ENCODE measurements around the gene VAV3.

Gene VAV3

DNA sequence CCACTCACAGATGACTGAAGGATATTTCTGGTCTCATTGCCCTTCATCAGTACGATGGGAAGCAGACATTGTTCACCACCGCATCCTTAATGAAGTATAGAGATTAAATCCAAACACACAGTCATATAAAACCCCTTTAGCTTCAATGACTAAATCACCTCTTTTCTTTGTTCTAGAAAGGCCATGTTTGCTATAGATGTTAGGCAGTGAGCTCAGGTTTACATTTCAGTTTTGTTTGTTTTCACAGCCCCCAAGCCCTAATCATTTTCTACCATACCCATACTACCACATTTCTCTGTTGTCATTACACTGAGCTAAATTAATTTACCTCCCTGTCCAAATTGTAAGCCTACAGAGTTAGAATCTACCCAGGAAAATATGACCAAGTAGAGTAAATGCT lies 439.0 kb downstream of the VAV3 start:
- DNase-seq (ENCODE audit: extremely low read depth, low read depth), result no peak
- TF ChIP-seq, protein P1, sequence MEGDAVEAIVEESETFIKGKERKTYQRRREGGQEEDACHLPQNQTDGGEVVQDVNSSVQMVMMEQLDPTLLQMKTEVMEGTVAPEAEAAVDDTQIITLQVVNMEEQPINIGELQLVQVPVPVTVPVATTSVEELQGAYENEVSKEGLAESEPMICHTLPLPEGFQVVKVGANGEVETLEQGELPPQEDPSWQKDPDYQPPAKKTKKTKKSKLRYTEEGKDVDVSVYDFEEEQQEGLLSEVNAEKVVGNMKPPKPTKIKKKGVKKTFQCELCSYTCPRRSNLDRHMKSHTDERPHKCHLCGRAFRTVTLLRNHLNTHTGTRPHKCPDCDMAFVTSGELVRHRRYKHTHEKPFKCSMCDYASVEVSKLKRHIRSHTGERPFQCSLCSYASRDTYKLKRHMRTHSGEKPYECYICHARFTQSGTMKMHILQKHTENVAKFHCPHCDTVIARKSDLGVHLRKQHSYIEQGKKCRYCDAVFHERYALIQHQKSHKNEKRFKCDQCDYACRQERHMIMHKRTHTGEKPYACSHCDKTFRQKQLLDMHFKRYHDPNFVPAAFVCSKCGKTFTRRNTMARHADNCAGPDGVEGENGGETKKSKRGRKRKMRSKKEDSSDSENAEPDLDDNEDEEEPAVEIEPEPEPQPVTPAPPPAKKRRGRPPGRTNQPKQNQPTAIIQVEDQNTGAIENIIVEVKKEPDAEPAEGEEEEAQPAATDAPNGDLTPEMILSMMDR (IDR thresholded peaks at IDR 0.05; ENCODE audit: low read depth, low read length), result no peak

DNA sequence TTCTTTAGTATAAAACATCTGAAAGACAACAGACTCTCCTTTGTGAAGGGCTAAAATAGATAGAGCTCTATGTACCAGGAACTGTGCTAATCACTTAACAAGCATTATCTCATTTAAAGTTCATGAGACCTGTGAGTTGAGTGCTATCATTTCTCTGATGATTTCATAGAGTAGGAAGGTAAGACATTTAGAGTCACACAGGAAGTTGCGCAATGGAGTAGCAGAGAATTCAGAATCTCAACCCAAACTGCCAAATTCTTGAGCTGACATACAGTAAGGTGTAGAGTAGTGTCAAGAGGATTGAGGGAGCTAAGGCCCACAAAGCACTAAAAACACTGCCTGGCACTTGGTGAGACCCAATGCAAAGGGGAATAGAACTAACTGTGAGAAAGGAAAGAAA lies 439.8 kb downstream of the VAV3 start:
- no peak for DNase-seq (ENCODE audit: extremely low read depth, low read depth)
- TF ChIP-seq, protein P1 (IDR thresholded peaks at IDR 0.05; ENCODE audit: low read depth, low read length), result no peak

DNA sequence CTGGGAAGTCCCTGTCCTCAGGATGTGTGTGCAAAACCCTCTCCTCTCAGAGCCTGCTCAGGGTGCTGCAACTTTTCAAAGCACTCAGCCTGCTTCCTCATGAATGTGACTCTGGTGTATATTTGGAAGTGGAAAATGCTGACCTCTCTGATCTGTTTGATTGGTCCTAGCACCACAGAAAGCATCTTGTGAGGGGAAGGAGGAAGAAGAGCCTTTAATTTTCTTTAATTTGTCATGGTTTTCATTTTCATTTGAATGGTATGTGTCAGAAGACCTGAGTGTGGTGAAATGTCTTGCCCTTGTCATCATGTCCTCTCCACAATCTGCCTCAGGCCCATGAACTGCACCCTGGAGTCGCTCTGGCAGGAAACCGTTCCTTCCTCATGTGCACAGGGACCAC lies 440.7 kb downstream of the VAV3 start:
- TF ChIP-seq, protein P1 (IDR thresholded peaks at IDR 0.05; ENCODE audit: low read depth, low read length), result no peak
- no peak for DNase-seq (ENCODE audit: extremely low read depth, low read depth)

DNA sequence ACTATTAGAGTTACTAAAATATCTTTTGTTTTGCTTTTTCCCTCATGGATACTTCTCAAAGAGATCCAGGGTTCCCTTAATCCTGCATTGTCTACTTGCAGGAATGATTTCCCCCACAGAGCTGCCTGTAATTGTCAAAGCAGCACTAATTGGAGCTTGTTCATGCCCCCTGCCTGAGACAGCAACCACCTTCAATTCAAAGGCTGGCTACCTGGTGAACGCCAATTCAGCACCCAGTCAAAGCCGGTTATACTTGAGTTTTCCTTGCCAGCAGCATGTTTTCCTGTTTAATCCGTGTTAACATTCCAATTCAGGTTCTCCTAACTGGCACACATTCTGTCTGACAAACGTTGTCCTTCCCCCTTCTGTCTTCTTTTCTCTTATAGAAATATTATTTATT lies 441.2 kb downstream of the VAV3 start:
- TF ChIP-seq, protein P1 (IDR thresholded peaks at IDR 0.05; ENCODE audit: low read depth, low read length), result no peak

DNA sequence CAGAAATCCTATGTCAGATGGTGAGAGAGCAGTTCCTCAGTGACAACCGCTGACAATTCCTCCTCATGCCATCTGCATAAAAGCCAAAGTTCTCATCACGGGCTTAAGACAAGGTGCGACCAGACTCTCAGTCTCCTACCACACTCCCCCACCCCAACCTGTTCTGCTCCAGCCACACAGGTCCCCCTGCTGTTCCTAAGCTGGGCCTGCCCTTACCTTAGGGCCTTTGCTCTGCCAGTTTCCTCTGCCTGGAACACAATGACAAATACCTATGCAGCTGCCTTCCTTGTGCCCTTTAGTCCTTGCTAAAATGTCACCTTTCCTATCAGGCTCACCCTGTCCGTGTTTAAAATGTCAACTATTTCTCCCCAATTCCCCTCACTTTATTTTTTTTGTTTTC lies 441.9 kb downstream of the VAV3 start:
- no peak for DNase-seq (ENCODE audit: extremely low read depth, low read depth)
- TF ChIP-seq, protein P1 (IDR thresholded peaks at IDR 0.05; ENCODE audit: low read depth, low read length), result no peak

More for the DNA sequence above, 441.2 kb downstream of the VAV3 start:
- no peak for DNase-seq (ENCODE audit: extremely low read depth, low read depth)
